Hematopoietic multipotent progenitor cell treated with erythropoietin and hydrocortisone succinate and interleukin-3 and kit ligand, for 6 days (in vitro differentiated cells): ENCODE results near the gene CRB1.
A peak's percentile ranks its signal among the peaks of the same experiment; 100 is the strongest.

Source experiments
- DNase-seq: peaks from one replicate; pipeline ENCODE4 v3.0.0-alpha.2; 2015

CRB1 gene

GRCh38 chr1:197304638-197305200 lies 36.7 kb downstream of the CRB1 start:
- no peak for DNase-seq

- no peak for DNase-seq
These were observed 37.9 kb downstream of the CRB1 start for GRCh38 chr1:197305925-197306324.

- DNase-seq = no peak
These were observed 38.5 kb downstream of the CRB1 start for GRCh38 chr1:197306381-197307062.

- DNase-seq = no peak
These were observed 39.1 kb downstream of the CRB1 start for GRCh38 chr1:197307136-197307535.

- DNase-seq = no peak
These were observed 39.5 kb downstream of the CRB1 start for GRCh38 chr1:197307551-197307950.

GRCh38 chr1:197311081-197311480 lies 43.0 kb downstream of the CRB1 start:
- DNase-seq = no peak

- no peak for DNase-seq
These were observed 44.1 kb downstream of the CRB1 start for GRCh38 chr1:197312163-197312562.

GRCh38 chr1:197313713-197314112 lies 45.7 kb downstream of the CRB1 start:
- DNase-seq = no peak

- DNase-seq = peak; percentile 2
These were observed 46.6 kb downstream of the CRB1 start for GRCh38 chr1:197314682-197315081.

- DNase-seq = peak; percentile 29
These were observed 51.6 kb downstream of the CRB1 start for GRCh38 chr1:197319631-197320030.

- no peak for DNase-seq
These were observed 53.0 kb downstream of the CRB1 start for GRCh38 chr1:197320991-197321531.

GRCh38 chr1:197321811-197322210 lies 53.8 kb downstream of the CRB1 start:
- DNase-seq = no peak

GRCh38 chr1:197327776-197328364 lies 59.8 kb downstream of the CRB1 start:
- peak; percentile 44 for DNase-seq

- no peak for DNase-seq
These were observed 62.2 kb downstream of the CRB1 start for GRCh38 chr1:197330213-197330612.

- DNase-seq = no peak
These were observed 63.5 kb downstream of the CRB1 start for GRCh38 chr1:197331565-197331964.

GRCh38 chr1:197333041-197333440 lies 65.0 kb downstream of the CRB1 start:
- DNase-seq = no peak

GRCh38 chr1:197336571-197336970 lies 68.5 kb downstream of the CRB1 start:
- DNase-seq = no peak

GRCh38 chr1:197339106-197340060 lies 71.3 kb downstream of the CRB1 start:
- DNase-seq = peak; percentile 7

- DNase-seq = no peak
These were observed 73.6 kb downstream of the CRB1 start for GRCh38 chr1:197341626-197342025.

- no peak for DNase-seq
These were observed 74.1 kb downstream of the CRB1 start for GRCh38 chr1:197342044-197342565.

GRCh38 chr1:197342669-197343068 lies 74.6 kb downstream of the CRB1 start:
- DNase-seq = no peak

- DNase-seq = peak; percentile 28
These were observed 75.7 kb downstream of the CRB1 start for GRCh38 chr1:197343663-197344273.
